B cell (primary cell): ENCODE measurements around the gene BTN2A1. TPM values are rescaled to one million over a fixed set of nuclear protein-coding genes. Genes with fewer than 3 reads are reported as not detected.

Experiments used
- ATAC-seq: fragments of 200-7000 bp; cut with Tn5 transposase; one replicate; pipeline ENCODE4 v1.10.0; 2021; ENCODE audit warnings: low read depth, mild to moderate bottlenecking, moderate number of reproducible peaks, moderate library complexity
- CTCF ChIA-PET: fragments of 350-600 bp; sonication (Branson Sonifier 250); formaldehyde crosslinking; loops from one replicate; lab custom pipeline; 2021; ENCODE audit warnings: antibody characterized with exemption, inconsistent platforms; lab: Charles Lee
- POLR2A ChIA-PET: fragments of 350-600 bp; sonication (Branson Sonifier 250); formaldehyde crosslinking; loops from one replicate; lab custom pipeline; 2021; ENCODE audit warnings: antibody characterized with exemption; lab: Charles Lee
- DNase-seq: peaks from one replicate; pipeline ENCODE4 v3.0.0; 2013
- H2AFZ ChIP-seq: 2 replicates; pipeline ENCODE4 v1.6.1; 2012; ENCODE audit warnings: mild to moderate bottlenecking, low read depth, low read length; ENCODE audit not compliant: insufficient read depth, poor library complexity, severe bottlenecking
- H3K27ac ChIP-seq, 2 donors: 1 replicate in 1 of 2; 2 replicates in 1 of 2; pipeline ENCODE4 v1.5.1; 2012 to 2013; ENCODE audit warnings: low read length in 2 of 2, mild to moderate bottlenecking in 2 of 2, moderate library complexity in 1 of 2
- H3K27me3 ChIP-seq, 4 experiments: fragments of 200-600 bp in 1 of 4; sonication (generic) in 1 of 4; replicated peaks in 1 of 4; 1 replicate in 2 of 4; 2 replicates in 2 of 4; pipeline versions ENCODE4 v1.6.1 to v1.7.0; 2013 to 2016; ENCODE audit warnings: low read length in 3 of 4, mild to moderate bottlenecking in 2 of 4, mixed read lengths in 1 of 4, moderate library complexity in 1 of 4; ENCODE audit not compliant: insufficient read depth in 4 of 4, control insufficient read depth in 3 of 4; ENCODE audit errors: control extremely low read depth in 1 of 4
- H3K36me3 ChIP-seq, 2 experiments: replicated peaks in 1 of 2; 1 replicate in 1 of 2; 2 replicates in 1 of 2; pipeline versions ENCODE4 v1.6.1 to v1.7.1; 2013; ENCODE audit warnings: low read length in 1 of 2; ENCODE audit not compliant: insufficient read depth in 2 of 2, control insufficient read depth in 1 of 2; ENCODE audit errors: control extremely low read depth in 1 of 2, extremely low read depth in 1 of 2
- H3K4me1 ChIP-seq, 2 donors: fragments of 200-600 bp in 1 of 2; sonication (generic) in 1 of 2; 1 replicate in 1 of 2; 2 replicates in 1 of 2; pipeline versions ENCODE4 v1.5.1 to v1.6.1; 2013 to 2017; ENCODE audit warnings: low read length in 2 of 2; ENCODE audit not compliant: control insufficient read depth in 2 of 2, insufficient read depth in 2 of 2
- H3K4me2 ChIP-seq: replicated peaks from 2 replicates; pipeline ENCODE3; 2012; ENCODE audit warnings: mild to moderate bottlenecking, low read depth, low read length; ENCODE audit not compliant: poor library complexity, severe bottlenecking
- H3K4me3 ChIP-seq, 5 experiments: fragments of 200-600 bp in 1 of 5; sonication (generic) in 1 of 5; 1 replicate in 3 of 5; 2 replicates in 2 of 5; pipeline versions ENCODE4 v1.5.1 to v1.7.0; 2011 to 2016; ENCODE audit warnings: low read length in 4 of 5, mild to moderate bottlenecking in 4 of 5, low read depth in 2 of 5, control low read depth in 1 of 5, moderate library complexity in 1 of 5; ENCODE audit not compliant: insufficient read depth in 1 of 5; ENCODE audit errors: control extremely low read depth in 1 of 5, extremely low read depth in 1 of 5
- H3K79me2 ChIP-seq: fragments of 200-600 bp; sonication (generic); one replicate; pipeline ENCODE4 v1.6.0; 2016; ENCODE audit warnings: low read length; ENCODE audit not compliant: control insufficient read depth, insufficient read depth
- H3K9ac ChIP-seq: fragments of 200-600 bp; sonication (generic); 2 replicates; pipeline ENCODE4 v1.6.1; 2017; ENCODE audit warnings: mild to moderate bottlenecking, low read length, moderate library complexity
- H3K9me3 ChIP-seq, 3 donors: one replicate each; pipeline versions ENCODE4 v1.6.1 to v1.7.1; 2013; ENCODE audit warnings: low read length in 2 of 3; ENCODE audit not compliant: control insufficient read depth in 2 of 3, insufficient read depth in 1 of 3; ENCODE audit errors: control extremely low read depth in 1 of 3
- H4K20me1 ChIP-seq: 2 replicates; pipeline ENCODE4 v1.6.0; 2012; ENCODE audit warnings: mild to moderate bottlenecking, low read length; ENCODE audit not compliant: insufficient read depth, control insufficient read depth, poor library complexity, severe bottlenecking
- H3K27ac Mint-ChIP-seq: one replicate; pipeline ENCODE4 v1.8.0; 2021; ENCODE audit warnings: mixed read lengths
- H3K27me3 Mint-ChIP-seq: one replicate; pipeline ENCODE4 v1.8.0; 2021; ENCODE audit warnings: mixed read lengths
- H3K4me1 Mint-ChIP-seq: one replicate; pipeline ENCODE4 v1.8.0; 2021; ENCODE audit warnings: mixed read lengths
- H3K4me3 Mint-ChIP-seq: one replicate; pipeline ENCODE4 v1.8.0; 2021; ENCODE audit warnings: mixed read lengths
- H3K9me3 Mint-ChIP-seq: one replicate; pipeline ENCODE4 v1.8.0; 2022; ENCODE audit warnings: mixed read lengths; ENCODE audit not compliant: insufficient read depth
- CTCF ChIP-seq: fragments of 200-600 bp; IDR thresholded peaks from one replicate; pipeline ENCODE4 v1.8.0; 2022; ENCODE audit warnings: antibody characterized with exemption, mild to moderate bottlenecking
- EZH2 ChIP-seq: IDR thresholded peaks from 2 replicates; pipeline ENCODE4 v1.6.1; 2012; ENCODE audit warnings: borderline replicate concordance, low read depth, mild to moderate bottlenecking, moderate library complexity, low read length; ENCODE audit not compliant: insufficient read depth, poor library complexity, severe bottlenecking
- WGBS: methylation state at CpG from one replicate; pipeline ENCODE4 v1.1.5; 2013; ENCODE audit warnings: missing lambda C conversion rate; ENCODE audit not compliant: insufficient coverage; 5-methylcytosine and 5-hydroxymethylcytosine counted together
- intact Hi-C: fragments of 100-400 bp; cut with micrococcal nuclease; formaldehyde crosslinking; loops from one replicate; pipeline ENCODE4 v1.10.0; 2022
- polyA plus RNA-seq: library from polyadenylated mRNA; depleted of rRNA; stranded (reverse); fragments of >200 nt; gene quantifications from 2 replicates; pipeline ENCODE4 v1.2.3, GENCODE V29; 2012
- total RNA-seq, 2 donors: library from RNA; stranded (reverse); fragments of 120-200 nt in 1 of 2; gene quantifications; 1 replicate in 1 of 2; 2 replicates in 1 of 2; pipeline versions ENCODE4 v1.2.3 to v1.2.4, GENCODE V29; 2013 to 2022

BTN2A1 gene
- total and polyA plus RNA-seq, 2 donors (not counting 1 experiment from before 2014, with no cell fraction given): 55.1 to 69.6 TPM

GRCh38 chr6:26478985-26479278 is 21.2 kb downstream of the BTN2A1 start:
- Histone ChIP-seq H3K4me3 (no peak overlapping the region), H3K27ac (no peak overlapping the region), H2AFZ (no peak overlapping the region), H3K79me2 (peaks cover 12% of the 10 kb centered on the region), H3K9ac (no peak overlapping the region), H3K4me1 (peaks cover 54 to 58% of the 10 kb centered on the region in 2 donors), H3K9me3 (no peaks in the 10 kb centered on the region), H3K36me3 (no peaks in the 10 kb centered on the region), H3K27me3 (no peaks in the 10 kb centered on the region), H4K20me1 (no peaks in the 10 kb centered on the region), H3K4me2 (no peak overlapping the region)
- intact Hi-C loops: no loop called here
- TF ChIP-seq CTCF: no peak
- TF ChIP-seq EZH2: no peak
- 57% methylated on average over 2 of the region's 3 CpGs for WGBS
- Mint-ChIP-seq H3K27me3 (no peaks in the 10 kb centered on the region), H3K4me3 (no peak overlapping the region), H3K4me1 (peaks cover 59% of the 10 kb centered on the region), H3K27ac (peak overlapping the region; percentile 94), H3K9me3 (no peaks in the 10 kb centered on the region)
- POLR2A ChIA-PET: no interaction called here
- CTCF ChIA-PET: interaction anchor here (0.9 to 1.0 kb wide), 2 partner anchors 117 to 138 kb away, joined by 3 read pairs; no protein-coding TSS in a partner anchor
- ATAC-seq (no peak), DNase-seq (peak; percentile 55)

GRCh38 chr6:26482338-26482737 is 24.6 kb downstream of the BTN2A1 start:
- no peak overlapping the region for H2AFZ ChIP-seq
- no peak overlapping the region for H3K27ac ChIP-seq
- H3K4me2 ChIP-seq: no peak overlapping the region
- Mint-ChIP-seq H3K27me3 (no peaks in the 10 kb centered on the region), H3K4me1 (peaks cover 32% of the 10 kb centered on the region), H3K27ac (no peak overlapping the region), H3K9me3 (peaks cover 3% of the 10 kb centered on the region), H3K4me3 (no peak overlapping the region)
- TF ChIP-seq CTCF (no peak), EZH2 (no peak)
- no peak for DNase-seq
- intact Hi-C loops: no loop called here
- no peaks in the 10 kb centered on the region for H3K79me2 ChIP-seq
- H4K20me1 ChIP-seq: no peaks in the 10 kb centered on the region
- H3K4me1 ChIP-seq: peaks cover 26 to 28% of the 10 kb centered on the region in 2 donors
- no peak overlapping the region for H3K4me3 ChIP-seq
- ATAC-seq: no peak
- 90% methylated on average over 2 of the region's 4 CpGs for WGBS
- no peak overlapping the region for H3K9ac ChIP-seq
- ChIA-PET CTCF (no interaction called here), POLR2A (no interaction called here)
- H3K9me3 ChIP-seq: peaks cover 0 to 2% (median 0%) of the 10 kb centered on the region in 3 donors
- H3K27me3 ChIP-seq: no peaks in the 10 kb centered on the region
- H3K36me3 ChIP-seq: no peaks in the 10 kb centered on the region
